Suprapubic skin (tissue), 4 donors: ENCODE results near the gene CRYGS. TPM values are rescaled to one million over a fixed set of nuclear protein-coding genes. Genes with fewer than 3 reads are reported as not detected.

Experiments
- DNase-seq, 2 donors: peaks; one replicate each; pipeline ENCODE4 v3.0.0-alpha.2; 2019; ENCODE audit warnings: low spot score in 2 of 2
- H3K27ac ChIP-seq: fragments of 200-600 bp; sonication (generic); one replicate; pipeline ENCODE4 v1.5.1; 2019
- H3K27me3 ChIP-seq: fragments of 200-600 bp; sonication (generic); one replicate; pipeline ENCODE4 v1.5.1; 2019
- H3K36me3 ChIP-seq: fragments of 200-600 bp; sonication (generic); one replicate; pipeline ENCODE4 v1.5.1; 2019
- H3K4me1 ChIP-seq: fragments of 200-600 bp; sonication (generic); one replicate; pipeline ENCODE4 v1.5.1; 2019
- H3K4me3 ChIP-seq: fragments of 200-600 bp; sonication (generic); one replicate; pipeline ENCODE4 v1.5.1; 2019; ENCODE audit warnings: mild to moderate bottlenecking
- H3K9me3 ChIP-seq: fragments of 200-600 bp; sonication (generic); one replicate; pipeline ENCODE4 v1.5.1; 2019
- EP300 ChIP-seq: sonication (generic); formaldehyde crosslinking; IDR thresholded peaks from one replicate; pipeline ENCODE4 v1.6.1; 2017; ENCODE audit warnings: antibody characterized with exemption
- POLR2A ChIP-seq, 2 donors: fragments of 450-650 bp; IDR thresholded peaks; one replicate each; pipeline ENCODE4 v1.6.1; 2017; ENCODE audit warnings: antibody characterized with exemption in 2 of 2, mild to moderate bottlenecking in 2 of 2, moderate library complexity in 2 of 2
- POLR2AphosphoS5 ChIP-seq, 3 donors: sonication (generic); formaldehyde crosslinking; IDR thresholded peaks; one replicate each; pipeline ENCODE4 v1.6.1; 2017; ENCODE audit warnings: antibody characterized with exemption in 3 of 3
- WGBS: methylation state at CpG from one replicate; pipeline ENCODE4 v1.1.5; 2018; 5-methylcytosine and 5-hydroxymethylcytosine counted together
- total RNA-seq, 4 donors: library from RNA; depleted of rRNA; stranded (reverse); fragments of >200 nt; gene quantifications; one replicate each; pipeline ENCODE4 v1.1.0, GENCODE V29; 2016
- TF ChIP-seq, protein P1 (sequence below), 2 donors: fragments of 200-600 bp in 1 of 2; fragments of 450-650 bp in 1 of 2; sonication (generic) in 1 of 2; IDR thresholded peaks; one replicate each; pipeline ENCODE4 v1.5.1; 2016 to 2019; ENCODE audit warnings: antibody characterized with exemption in 2 of 2, mild to moderate bottlenecking in 1 of 2, moderate library complexity in 1 of 2

Gene CRYGS
- total RNA-seq, 4 donors from 2014 or later = 2.2 to 6.7 (median 3.6) TPM

DNA sequence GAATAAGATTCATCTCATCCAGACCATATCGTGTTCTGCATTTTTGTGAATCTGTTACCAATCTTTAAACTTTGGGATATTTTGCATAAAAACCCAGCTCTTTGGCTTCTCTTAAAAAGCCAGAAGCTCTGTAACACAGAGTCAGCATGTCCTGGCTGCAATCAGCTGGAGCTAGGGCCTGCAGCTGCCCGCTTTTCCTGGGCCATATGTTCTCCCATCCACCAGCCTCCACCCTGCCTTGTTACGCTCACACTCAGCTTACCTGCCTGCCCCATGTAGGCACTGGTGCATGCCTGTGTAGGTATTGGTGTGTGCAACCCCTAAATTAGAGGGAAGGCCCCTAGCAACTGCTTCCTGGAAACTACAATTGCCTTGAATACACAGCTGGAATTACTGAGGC, 48.2 kb downstream of the CRYGS start:
- no peaks in the 10 kb centered on the region for H3K36me3 ChIP-seq
- TF ChIP-seq, protein P1, sequence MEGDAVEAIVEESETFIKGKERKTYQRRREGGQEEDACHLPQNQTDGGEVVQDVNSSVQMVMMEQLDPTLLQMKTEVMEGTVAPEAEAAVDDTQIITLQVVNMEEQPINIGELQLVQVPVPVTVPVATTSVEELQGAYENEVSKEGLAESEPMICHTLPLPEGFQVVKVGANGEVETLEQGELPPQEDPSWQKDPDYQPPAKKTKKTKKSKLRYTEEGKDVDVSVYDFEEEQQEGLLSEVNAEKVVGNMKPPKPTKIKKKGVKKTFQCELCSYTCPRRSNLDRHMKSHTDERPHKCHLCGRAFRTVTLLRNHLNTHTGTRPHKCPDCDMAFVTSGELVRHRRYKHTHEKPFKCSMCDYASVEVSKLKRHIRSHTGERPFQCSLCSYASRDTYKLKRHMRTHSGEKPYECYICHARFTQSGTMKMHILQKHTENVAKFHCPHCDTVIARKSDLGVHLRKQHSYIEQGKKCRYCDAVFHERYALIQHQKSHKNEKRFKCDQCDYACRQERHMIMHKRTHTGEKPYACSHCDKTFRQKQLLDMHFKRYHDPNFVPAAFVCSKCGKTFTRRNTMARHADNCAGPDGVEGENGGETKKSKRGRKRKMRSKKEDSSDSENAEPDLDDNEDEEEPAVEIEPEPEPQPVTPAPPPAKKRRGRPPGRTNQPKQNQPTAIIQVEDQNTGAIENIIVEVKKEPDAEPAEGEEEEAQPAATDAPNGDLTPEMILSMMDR (IDR thresholded peaks at IDR 0.05) = no peak
- no peak for TF ChIP-seq POLR2A (IDR thresholded peaks at IDR 0.05)
- TF ChIP-seq EP300 = no peak
- no peak for TF ChIP-seq POLR2AphosphoS5 (IDR thresholded peaks at IDR 0.05)
- no peak for DNase-seq
- WGBS = 86% methylated on average over 3 of the region's 3 CpGs
- no peak overlapping the region for H3K27ac ChIP-seq
- H3K4me3 ChIP-seq = no peak overlapping the region
- H3K4me1 ChIP-seq = no peaks in the 10 kb centered on the region
- no peaks in the 10 kb centered on the region for H3K27me3 ChIP-seq
- H3K9me3 ChIP-seq = no peaks in the 10 kb centered on the region

DNA sequence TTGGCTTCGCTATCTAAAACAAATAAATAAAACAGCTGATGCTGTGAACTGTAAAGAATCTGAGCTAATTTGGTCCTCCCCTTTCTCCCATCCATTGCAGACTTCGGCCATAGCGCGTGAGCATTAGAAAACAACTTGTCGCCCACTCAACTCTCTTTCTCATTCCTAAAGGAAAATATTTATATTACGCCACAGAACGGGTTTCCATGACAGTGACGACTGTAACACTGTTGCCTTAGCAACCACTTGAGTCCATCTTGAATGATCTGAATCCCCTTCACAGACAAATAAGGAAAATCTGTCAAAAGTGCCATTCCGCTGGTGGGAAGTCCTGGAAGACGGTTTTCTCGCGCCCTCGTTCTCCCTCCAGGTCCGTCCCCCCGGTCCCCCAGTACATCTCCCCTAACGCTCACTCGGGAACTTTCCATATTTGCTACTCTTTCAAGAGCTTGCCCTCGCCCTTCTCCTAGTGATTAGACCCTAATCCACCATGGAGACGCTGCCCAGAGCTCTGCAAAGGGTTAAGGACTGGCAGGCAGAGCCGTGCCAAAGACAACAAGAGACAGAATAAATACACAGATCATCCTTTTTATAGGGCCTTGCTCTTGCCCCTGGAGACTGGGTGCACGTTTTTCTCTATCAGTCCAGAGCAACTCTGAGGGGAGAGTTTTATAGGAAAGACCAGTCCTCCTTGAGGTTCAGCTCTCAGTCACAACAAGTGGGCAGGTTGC, 50.5 kb downstream of the CRYGS start:
- Histone ChIP-seq H3K4me1 (no peaks in the 10 kb centered on the region), H3K4me3 (no peak overlapping the region), H3K9me3 (no peaks in the 10 kb centered on the region), H3K27me3 (no peaks in the 10 kb centered on the region), H3K27ac (no peak overlapping the region), H3K36me3 (no peaks in the 10 kb centered on the region)
- TF ChIP-seq, protein P1 (IDR thresholded peaks at IDR 0.05) = no peak
- TF ChIP-seq POLR2AphosphoS5 (IDR thresholded peaks at IDR 0.05) (no peak), POLR2A (IDR thresholded peaks at IDR 0.05) (no peak), EP300 (no peak)
- DNase-seq = no peak
- WGBS = 75% methylated on average over 21 of the region's 21 CpGs

DNA sequence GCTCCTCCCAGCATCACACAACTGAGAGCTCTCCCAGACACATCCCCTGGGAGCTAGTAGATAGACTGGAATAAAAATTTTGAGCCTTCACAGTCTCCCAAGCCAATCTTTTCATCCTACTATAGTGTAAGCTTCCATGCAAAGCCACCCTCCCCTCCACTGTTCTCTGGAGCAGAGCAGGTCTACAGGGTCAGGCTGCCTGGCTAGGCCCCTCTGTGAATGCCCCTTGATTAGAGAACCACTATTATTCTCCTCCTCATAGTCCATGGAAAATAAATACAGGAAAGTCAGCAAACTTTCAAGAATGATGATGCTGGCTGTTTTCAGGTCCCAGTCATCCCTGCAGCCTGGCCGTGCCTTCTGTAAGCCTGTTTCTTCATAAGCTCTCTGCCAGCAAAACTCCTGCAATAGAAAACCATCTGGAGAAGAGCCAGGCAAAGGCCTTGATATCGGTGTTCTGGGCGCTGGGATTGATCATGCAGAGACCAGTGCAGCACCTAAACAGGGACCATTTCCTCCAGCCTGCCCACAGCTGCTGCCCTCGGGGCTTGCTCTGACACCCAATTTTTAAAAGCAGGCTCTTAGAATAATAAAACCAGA, 51.7 kb downstream of the CRYGS start:
- Histone ChIP-seq H3K9me3 (no peaks in the 10 kb centered on the region), H3K27me3 (no peaks in the 10 kb centered on the region), H3K4me3 (no peak overlapping the region), H3K27ac (no peak overlapping the region), H3K4me1 (no peaks in the 10 kb centered on the region), H3K36me3 (no peaks in the 10 kb centered on the region)
- WGBS = 74% methylated on average over 4 of the region's 4 CpGs
- DNase-seq = no peak
- TF ChIP-seq, protein P1 (IDR thresholded peaks at IDR 0.05) = no peak
- no peak for TF ChIP-seq EP300
- TF ChIP-seq POLR2AphosphoS5 (IDR thresholded peaks at IDR 0.05) = no peak
- TF ChIP-seq POLR2A (IDR thresholded peaks at IDR 0.05) = no peak

DNA sequence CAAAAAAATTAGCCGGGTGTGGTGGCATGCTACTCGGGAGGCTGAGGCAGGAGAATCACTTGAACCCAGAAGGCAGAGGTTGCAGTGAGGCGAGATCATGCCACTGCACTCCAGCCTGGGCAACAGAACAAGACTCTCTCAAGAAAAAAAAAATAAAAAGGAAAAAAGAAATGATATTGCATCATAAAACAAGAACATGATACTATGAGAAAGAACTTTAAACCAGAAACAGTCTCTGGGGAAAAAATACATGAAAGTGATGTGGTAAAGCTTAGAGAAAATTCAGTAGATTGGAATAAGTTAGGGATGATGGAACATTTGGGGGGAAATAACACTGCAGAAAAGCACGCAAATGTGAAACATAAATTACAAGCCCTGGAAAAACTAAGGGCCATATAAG, 54.7 kb downstream of the CRYGS start:
- Histone ChIP-seq H3K9me3 (no peaks in the 10 kb centered on the region), H3K4me3 (no peak overlapping the region), H3K27me3 (no peaks in the 10 kb centered on the region), H3K36me3 (no peaks in the 10 kb centered on the region), H3K4me1 (no peaks in the 10 kb centered on the region), H3K27ac (no peak overlapping the region)
- no peak for DNase-seq
- TF ChIP-seq POLR2AphosphoS5 (IDR thresholded peaks at IDR 0.05) (no peak), POLR2A (IDR thresholded peaks at IDR 0.05) (no peak), EP300 (no peak)
- TF ChIP-seq, protein P1 (IDR thresholded peaks at IDR 0.05) = no peak
- WGBS = 87% methylated on average over 4 of the region's 4 CpGs

Other genes with a start within 250 kb of the CRYGS start
- gene DGKG, start 182.1 kb downstream of the CRYGS start, total RNA-seq = 1 to 10 TPM in 3 of 4 donors, under 1 TPM in 1; 0.79 to 4.0 (median 1.6) TPM
- 10 to 100 TPM; 16.6 to 19.8 (median 17.6) TPM for gene TBCCD1, start 23.0 kb upstream of the CRYGS start, total RNA-seq
- gene DNAJB11, start 26.3 kb upstream of the CRYGS start, total RNA-seq = 10 to 100 TPM; 30.3 to 35.9 (median 30.9) TPM
- under 1 TPM in 2 of 4 donors, not detected in 2; 0.30 to 0.97 TPM for gene AHSG, start 68.7 kb upstream of the CRYGS start, total RNA-seq
- 10 to 100 TPM in 2 of 4 donors, 1 to 10 TPM in 2; 3.9 to 16.0 (median 10.4) TPM for gene FETUB, start 96.0 kb upstream of the CRYGS start, total RNA-seq
- gene HRG, start 121.6 kb upstream of the CRYGS start, total RNA-seq = under 1 TPM in 1 of 4 donors, not detected in 3; 0.30 TPM
- gene KNG1, start 173.0 kb upstream of the CRYGS start, total RNA-seq = 1 to 10 TPM in 1 of 4 donors, under 1 TPM in 1, not detected in 2; 0.44 to 1.9 TPM
- 100 to 1,000 TPM; 209 to 410 (median 291) TPM for gene EIF4A2, start 239.2 kb upstream of the CRYGS start, total RNA-seq